ENCODE data around the gene LRP4. TPM values are rescaled to one million over a fixed set of nuclear protein-coding genes. Genes with fewer than 3 reads are reported as not detected.

The LRP4 gene
- total and polyA plus RNA-seq, 2 of the 8 experiments (the other 6 are each of a cell fraction or from before 2014, with no cell fraction given), result 5.4 to 22.1 TPM

DNA sequence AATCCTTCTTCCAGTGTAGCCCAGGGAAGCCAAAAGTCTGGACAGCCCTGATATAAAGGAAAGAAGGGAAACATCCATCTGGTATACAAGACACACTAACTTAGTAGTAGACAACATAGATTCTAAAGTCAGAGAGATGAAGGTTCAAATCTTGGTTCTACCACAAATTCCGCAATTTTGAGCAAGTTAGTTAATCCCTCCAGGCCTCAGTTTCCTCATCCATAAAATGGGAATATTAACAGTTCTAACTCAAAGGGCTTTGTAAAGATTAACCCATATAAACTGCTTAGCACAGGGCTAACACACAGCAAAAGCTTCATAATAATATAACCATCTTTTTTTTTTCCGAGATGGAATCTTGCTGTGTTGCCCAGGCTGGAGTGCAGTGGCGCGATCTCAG lies 10.7 kb downstream of the LRP4 start:
- no peak for FAIRE-seq
- Histone ChIP-seq H2AK5ac (ENCODE audit: low read depth, low read length) (no peak overlapping the region), H3K36me3 (ENCODE audit: control insufficient read depth in 2 of 4, insufficient read depth in 4 of 4, low read length in 3 of 4) (no peaks in the 10 kb centered on the region), H4K5ac (ENCODE audit: insufficient read length, low read depth, low read length) (no peak overlapping the region), H3K18ac (ENCODE audit: extremely low read depth, low read length) (no peak overlapping the region), H3K27me3 (replicated peaks in 1 of 4; ENCODE audit: control insufficient read depth in 3 of 4, extremely low read depth in 1 of 4, insufficient read depth in 3 of 4, low read length in 3 of 4) (no peaks in the 10 kb centered on the region), H3K9ac (replicated peaks in 1 of 4; ENCODE audit: extremely low read depth in 1 of 4, low read depth in 3 of 4, low read length in 3 of 4) (no peak overlapping the region), H3K4me3 (ENCODE audit: extremely low read depth in 1 of 4, insufficient read depth in 2 of 4, low read depth in 3 of 4, low read length in 4 of 4) (no peak overlapping the region), H4K20me1 (replicated peaks in 1 of 2; ENCODE audit: control insufficient read depth in 1 of 2, insufficient read depth in 2 of 2, low read length in 2 of 2) (no peaks in the 10 kb centered on the region), H2BK15ac (ENCODE audit: low read length) (no peak overlapping the region), H3K4me2 (ENCODE audit: insufficient read depth in 1 of 2, low read depth in 2 of 2, low read length in 2 of 2) (no peak overlapping the region), H3K56ac (replicated peaks; ENCODE audit: insufficient read length, low read depth, low read length) (no peak overlapping the region), H2BK120ac (replicated peaks; ENCODE audit: low read depth, low read length) (no peak overlapping the region), H2BK5ac (ENCODE audit: low read depth, low read length) (no peak overlapping the region), H2AFZ (ENCODE audit: low read length) (no peak overlapping the region), H2BK12ac (ENCODE audit: low read depth, low read length) (no peak overlapping the region), H3K9me3 (ENCODE audit: insufficient read depth in 2 of 2, low read depth in 1 of 2, low read length in 1 of 2) (no peaks in the 10 kb centered on the region), H4K8ac (ENCODE audit: extremely low read depth, insufficient read depth, low read length) (no peak overlapping the region), H3K27ac (ENCODE audit: low read depth, low read length) (no peak overlapping the region), H3K23ac (ENCODE audit: insufficient read length) (no peak overlapping the region), H3K23me2 (ENCODE audit: low read depth, low read length) (0 out of 2 replicates have a peak, but pooled peaks cover under 1% of the 10 kb centered on the region), H3K14ac (ENCODE audit: insufficient read length) (no peak overlapping the region), H3K4ac (replicated peaks; ENCODE audit: insufficient read length, low read depth, low read length) (no peak overlapping the region), H2BK20ac (ENCODE audit: low read length) (no peak overlapping the region), H3K79me1 (ENCODE audit: low read depth, low read length) (peaks cover 4% of the 10 kb centered on the region), H3K79me2 (ENCODE audit: control insufficient read depth in 1 of 2, insufficient read depth in 2 of 2, low read length in 2 of 2) (peaks cover 0 to 17% of the 10 kb centered on the region in 2 experiments; a peak in 2 of 4 replicates), H4K91ac (replicated peaks; ENCODE audit: insufficient read length, low read length) (no peak overlapping the region), H3K4me1 (replicated peaks in 1 of 4; ENCODE audit: control insufficient read depth in 3 of 4, insufficient read depth in 4 of 4, low read length in 3 of 4) (peaks cover 16 to 32% (median 23%) of the 10 kb centered on the region in 4 experiments)
- 94% methylated on average over 4 of the region's 4 CpGs; no CpG with 5 or more reads in 1 of the 2 experiments for WGBS, 2 experiments (ENCODE audit: extremely low coverage in 1 of 2, insufficient coverage in 1 of 2, insufficient read length in 1 of 2, insufficient replicate concordance in 2 of 2, low coverage in 1 of 2, low lambda C conversion rate in 2 of 2, missing lambda C conversion rate in 1 of 2)
- CTCF ChIA-PET (ENCODE audit: partially characterized antibody), result interaction anchor here (1.3 to 2.7 kb wide), 4 partner anchors 9 to 13 kb away, joined by 3 to 14 read pairs (median 8); no protein-coding TSS in a partner anchor
- no peak for DNase-seq (ENCODE audit: low read depth in 1 of 2, low spot score in 2 of 2)
- POLR2A ChIA-PET (ENCODE audit: partially characterized antibody), result interaction anchor here (1.0 to 1.1 kb wide), 2 partner anchors 11 to 83 kb away, joined by 3 to 6 read pairs; no protein-coding TSS in a partner anchor
- no peak for TF ChIP-seq ASH2L (IDR thresholded peaks at IDR 0.05; ENCODE audit: low read length)
- TF ChIP-seq SIRT6 (IDR thresholded peaks at IDR 0.05; ENCODE audit: low read length), result no peak
